SK-N-SH (cell line): ENCODE measurements around the gene ARMH3. TPM values are rescaled to one million over a fixed set of nuclear protein-coding genes. Genes with fewer than 3 reads are reported as not detected.
A peak's percentile ranks its signal among the peaks of the same experiment; 100 is the strongest.

Source experiments
- ELF1 ChIP-seq: IDR thresholded peaks from 2 replicates; pipeline ENCODE4 v1.4.0; 2012
- EP300 ChIP-seq, 2 experiments: IDR thresholded peaks; 2 replicates each; pipeline versions ENCODE4 v1.4.0 to v1.6.1; 2012; ENCODE audit warnings: borderline replicate concordance in 1 of 2, low read depth in 1 of 2, low read length in 1 of 2
- FOSL2 ChIP-seq: IDR thresholded peaks from 2 replicates; pipeline ENCODE4 v1.4.0; 2012; ENCODE audit warnings: low read depth, mild to moderate bottlenecking, moderate library complexity, borderline replicate concordance
- FOXJ3 ChIP-seq: sonication (generic); formaldehyde crosslinking; IDR thresholded peaks from 2 replicates; pipeline ENCODE4 v1.5.1; 2020; ENCODE audit warnings: mild to moderate bottlenecking, missing genetic modification reagents
- FOXM1 ChIP-seq: IDR thresholded peaks from 2 replicates; pipeline ENCODE4 v1.4.0; 2012; ENCODE audit warnings: low read depth, mild to moderate bottlenecking
- GABPA ChIP-seq: IDR thresholded peaks from 2 replicates; pipeline ENCODE4 v1.4.0; 2012; ENCODE audit warnings: low read depth, mild to moderate bottlenecking
- JUND ChIP-seq: IDR thresholded peaks from 2 replicates; pipeline ENCODE4 v1.4.0; 2012
- MEF2A ChIP-seq: IDR thresholded peaks from 2 replicates; pipeline ENCODE4 v1.4.0; 2012; ENCODE audit warnings: low read depth, borderline replicate concordance
- NRF1 ChIP-seq: IDR thresholded peaks from 2 replicates; pipeline ENCODE4 v1.6.1; 2012; ENCODE audit warnings: low read depth, mild to moderate bottlenecking, low read length
- RXRA ChIP-seq: IDR thresholded peaks from 2 replicates; pipeline ENCODE4 v1.4.0; 2012; ENCODE audit warnings: low read depth, mild to moderate bottlenecking, borderline replicate concordance
- TAF1 ChIP-seq: IDR thresholded peaks from 2 replicates; pipeline ENCODE4 v1.6.1; 2012; ENCODE audit warnings: low read depth, mild to moderate bottlenecking, low read length, moderate library complexity, borderline replicate concordance
- TEAD4 ChIP-seq: IDR thresholded peaks from 2 replicates; pipeline ENCODE4 v1.4.0; 2012; ENCODE audit warnings: mild to moderate bottlenecking, borderline replicate concordance; ENCODE audit not compliant: insufficient read depth
- polyA plus RNA-seq, 3 experiments: library from polyadenylated mRNA; depleted of rRNA; stranded (reverse); fragments of >200 nt; gene quantifications; 2 replicates each; pipeline ENCODE4 v1.2.3, GENCODE V29; 2012
- TF ChIP-seq, protein P1 (sequence below): fragments of 150-350 bp; IDR thresholded peaks from 2 replicates; pipeline ENCODE4 v1.6.1; 2016; ENCODE audit warnings: mild to moderate bottlenecking, low read depth, low read length
- TF ChIP-seq, protein P2 (sequence below): IDR thresholded peaks from 2 replicates; pipeline ENCODE4 v1.4.0; 2012; ENCODE audit warnings: low read depth, borderline replicate concordance
- TF ChIP-seq, protein P3 (sequence below): fragments of 150-350 bp; IDR thresholded peaks from 2 replicates; pipeline ENCODE4 v1.6.1; 2017; ENCODE audit warnings: antibody characterized with exemption, low read length, low read depth, borderline replicate concordance
- TF ChIP-seq, protein P4 (sequence below): IDR thresholded peaks from 2 replicates; pipeline ENCODE4 v1.4.0; 2012; ENCODE audit warnings: low read depth
- TF ChIP-seq, protein P5 (sequence below): fragments of 200-600 bp; sonication (generic); IDR thresholded peaks from 2 replicates; pipeline ENCODE4 v1.6.1; 2017; ENCODE audit warnings: antibody characterized with exemption, mild to moderate bottlenecking, moderate library complexity
- TF ChIP-seq, protein P6 (sequence below): IDR thresholded peaks from 2 replicates; pipeline ENCODE4; 2012

ARMH3 gene
- polyA plus RNA-seq, 1 of the 3 experiments (the other 2 are of a cell fraction): 12.1 TPM

DNA sequence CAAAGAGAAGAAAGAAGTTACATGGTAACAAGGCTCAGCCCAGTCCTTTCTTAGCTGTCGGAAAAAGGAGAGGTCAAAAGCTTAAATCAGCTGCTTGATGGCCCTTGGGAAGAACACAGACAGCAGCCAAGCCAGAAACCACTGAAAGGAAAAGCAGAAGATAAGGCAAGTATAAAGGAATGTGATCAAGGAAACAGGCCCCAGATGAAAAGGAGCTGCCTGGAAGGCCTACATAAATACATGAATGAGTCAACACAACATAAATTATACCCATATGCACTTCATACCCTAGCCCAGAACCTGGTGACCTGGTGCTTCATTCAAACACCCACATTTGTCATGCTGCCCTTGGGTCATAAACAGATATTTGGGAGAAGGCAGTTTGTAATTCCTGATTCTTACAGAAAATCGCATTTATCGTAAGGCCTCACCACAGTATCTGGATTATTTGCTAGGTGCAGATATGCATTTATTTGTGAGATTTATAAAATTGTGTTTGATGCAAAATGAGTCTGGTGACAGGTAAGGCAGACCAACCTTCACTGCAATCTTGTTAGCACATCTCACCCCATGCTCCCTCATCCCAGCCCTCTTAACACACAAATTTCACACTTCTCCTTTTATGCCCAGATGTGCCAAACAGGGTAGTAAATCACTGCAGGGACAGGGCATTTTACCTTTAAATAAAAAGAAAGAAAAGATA, 117.5 kb downstream of the ARMH3 start (continued):
- TF ChIP-seq, protein P1, sequence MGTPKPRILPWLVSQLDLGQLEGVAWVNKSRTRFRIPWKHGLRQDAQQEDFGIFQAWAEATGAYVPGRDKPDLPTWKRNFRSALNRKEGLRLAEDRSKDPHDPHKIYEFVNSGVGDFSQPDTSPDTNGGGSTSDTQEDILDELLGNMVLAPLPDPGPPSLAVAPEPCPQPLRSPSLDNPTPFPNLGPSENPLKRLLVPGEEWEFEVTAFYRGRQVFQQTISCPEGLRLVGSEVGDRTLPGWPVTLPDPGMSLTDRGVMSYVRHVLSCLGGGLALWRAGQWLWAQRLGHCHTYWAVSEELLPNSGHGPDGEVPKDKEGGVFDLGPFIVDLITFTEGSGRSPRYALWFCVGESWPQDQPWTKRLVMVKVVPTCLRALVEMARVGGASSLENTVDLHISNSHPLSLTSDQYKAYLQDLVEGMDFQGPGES: no peak
- TF ChIP-seq ELF1: no peak
- peak; percentile 62 for TF ChIP-seq TEAD4
- no peak for TF ChIP-seq NRF1
- TF ChIP-seq, protein P2, sequence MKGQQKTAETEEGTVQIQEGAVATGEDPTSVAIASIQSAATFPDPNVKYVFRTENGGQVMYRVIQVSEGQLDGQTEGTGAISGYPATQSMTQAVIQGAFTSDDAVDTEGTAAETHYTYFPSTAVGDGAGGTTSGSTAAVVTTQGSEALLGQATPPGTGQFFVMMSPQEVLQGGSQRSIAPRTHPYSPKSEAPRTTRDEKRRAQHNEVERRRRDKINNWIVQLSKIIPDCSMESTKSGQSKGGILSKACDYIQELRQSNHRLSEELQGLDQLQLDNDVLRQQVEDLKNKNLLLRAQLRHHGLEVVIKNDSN: no peak
- TF ChIP-seq, protein P3, sequence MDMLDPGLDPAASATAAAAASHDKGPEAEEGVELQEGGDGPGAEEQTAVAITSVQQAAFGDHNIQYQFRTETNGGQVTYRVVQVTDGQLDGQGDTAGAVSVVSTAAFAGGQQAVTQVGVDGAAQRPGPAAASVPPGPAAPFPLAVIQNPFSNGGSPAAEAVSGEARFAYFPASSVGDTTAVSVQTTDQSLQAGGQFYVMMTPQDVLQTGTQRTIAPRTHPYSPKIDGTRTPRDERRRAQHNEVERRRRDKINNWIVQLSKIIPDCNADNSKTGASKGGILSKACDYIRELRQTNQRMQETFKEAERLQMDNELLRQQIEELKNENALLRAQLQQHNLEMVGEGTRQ: no peak
- peak; percentile 89; the same call in 1 of the 2 replicates for TF ChIP-seq RXRA
- no peak for TF ChIP-seq FOXJ3
- peak; percentile 72 for TF ChIP-seq JUND
- TF ChIP-seq, protein P4, sequence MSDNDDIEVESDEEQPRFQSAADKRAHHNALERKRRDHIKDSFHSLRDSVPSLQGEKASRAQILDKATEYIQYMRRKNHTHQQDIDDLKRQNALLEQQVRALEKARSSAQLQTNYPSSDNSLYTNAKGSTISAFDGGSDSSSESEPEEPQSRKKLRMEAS: peak; percentile 54; the same call in 1 of the 2 replicates
- TF ChIP-seq, protein P5, sequence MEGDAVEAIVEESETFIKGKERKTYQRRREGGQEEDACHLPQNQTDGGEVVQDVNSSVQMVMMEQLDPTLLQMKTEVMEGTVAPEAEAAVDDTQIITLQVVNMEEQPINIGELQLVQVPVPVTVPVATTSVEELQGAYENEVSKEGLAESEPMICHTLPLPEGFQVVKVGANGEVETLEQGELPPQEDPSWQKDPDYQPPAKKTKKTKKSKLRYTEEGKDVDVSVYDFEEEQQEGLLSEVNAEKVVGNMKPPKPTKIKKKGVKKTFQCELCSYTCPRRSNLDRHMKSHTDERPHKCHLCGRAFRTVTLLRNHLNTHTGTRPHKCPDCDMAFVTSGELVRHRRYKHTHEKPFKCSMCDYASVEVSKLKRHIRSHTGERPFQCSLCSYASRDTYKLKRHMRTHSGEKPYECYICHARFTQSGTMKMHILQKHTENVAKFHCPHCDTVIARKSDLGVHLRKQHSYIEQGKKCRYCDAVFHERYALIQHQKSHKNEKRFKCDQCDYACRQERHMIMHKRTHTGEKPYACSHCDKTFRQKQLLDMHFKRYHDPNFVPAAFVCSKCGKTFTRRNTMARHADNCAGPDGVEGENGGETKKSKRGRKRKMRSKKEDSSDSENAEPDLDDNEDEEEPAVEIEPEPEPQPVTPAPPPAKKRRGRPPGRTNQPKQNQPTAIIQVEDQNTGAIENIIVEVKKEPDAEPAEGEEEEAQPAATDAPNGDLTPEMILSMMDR: no peak
- TF ChIP-seq MEF2A: no peak; the same call in 1 of the 2 replicates
- TF ChIP-seq, protein P6, sequence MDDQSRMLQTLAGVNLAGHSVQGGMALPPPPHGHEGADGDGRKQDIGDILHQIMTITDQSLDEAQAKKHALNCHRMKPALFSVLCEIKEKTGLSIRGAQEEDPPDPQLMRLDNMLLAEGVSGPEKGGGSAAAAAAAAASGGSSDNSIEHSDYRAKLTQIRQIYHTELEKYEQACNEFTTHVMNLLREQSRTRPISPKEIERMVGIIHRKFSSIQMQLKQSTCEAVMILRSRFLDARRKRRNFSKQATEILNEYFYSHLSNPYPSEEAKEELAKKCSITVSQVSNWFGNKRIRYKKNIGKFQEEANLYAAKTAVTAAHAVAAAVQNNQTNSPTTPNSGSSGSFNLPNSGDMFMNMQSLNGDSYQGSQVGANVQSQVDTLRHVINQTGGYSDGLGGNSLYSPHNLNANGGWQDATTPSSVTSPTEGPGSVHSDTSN: peak; percentile 80
- TF ChIP-seq EP300 (IDR thresholded peaks at IDR 0.05; ENCODE audit: borderline replicate concordance in 1 of 2, low read depth in 1 of 2, low read length in 1 of 2): peak in 1 of 2 experiments; percentile 54; a peak in 1 of 4 replicates
- TF ChIP-seq FOXM1: no peak
- TF ChIP-seq GABPA: no peak
- peak; percentile 79; the same call in 1 of the 2 replicates for TF ChIP-seq FOSL2
- no peak for TF ChIP-seq TAF1
- TF ChIP-seq, all 33 proteins: peak for 12
